B cell (primary cell): ENCODE data around the gene KLHL24. TPM values are rescaled to one million over a fixed set of nuclear protein-coding genes. Genes with fewer than 3 reads are reported as not detected.

Experiments used
- ATAC-seq: fragments of 200-7000 bp; cut with Tn5 transposase; one replicate; pipeline ENCODE4 v1.10.0; 2021; ENCODE audit warnings: low read depth, mild to moderate bottlenecking, moderate number of reproducible peaks, moderate library complexity
- CTCF ChIA-PET: fragments of 350-600 bp; sonication (Branson Sonifier 250); formaldehyde crosslinking; loops from one replicate; lab custom pipeline; 2021; ENCODE audit warnings: antibody characterized with exemption, inconsistent platforms; lab: Charles Lee
- POLR2A ChIA-PET: fragments of 350-600 bp; sonication (Branson Sonifier 250); formaldehyde crosslinking; loops from one replicate; lab custom pipeline; 2021; ENCODE audit warnings: antibody characterized with exemption; lab: Charles Lee
- DNase-seq: peaks from one replicate; pipeline ENCODE4 v3.0.0; 2013
- H2AFZ ChIP-seq: 2 replicates; pipeline ENCODE4 v1.6.1; 2012; ENCODE audit warnings: mild to moderate bottlenecking, low read depth, low read length; ENCODE audit not compliant: insufficient read depth, poor library complexity, severe bottlenecking
- H3K27ac ChIP-seq, 2 donors: 1 replicate in 1 of 2; 2 replicates in 1 of 2; pipeline ENCODE4 v1.5.1; 2012 to 2013; ENCODE audit warnings: low read length in 2 of 2, mild to moderate bottlenecking in 2 of 2, moderate library complexity in 1 of 2
- H3K27me3 ChIP-seq, 4 experiments: fragments of 200-600 bp in 1 of 4; sonication (generic) in 1 of 4; replicated peaks in 1 of 4; 1 replicate in 2 of 4; 2 replicates in 2 of 4; pipeline versions ENCODE4 v1.6.1 to v1.7.0; 2013 to 2016; ENCODE audit warnings: low read length in 3 of 4, mild to moderate bottlenecking in 2 of 4, mixed read lengths in 1 of 4, moderate library complexity in 1 of 4; ENCODE audit not compliant: insufficient read depth in 4 of 4, control insufficient read depth in 3 of 4; ENCODE audit errors: control extremely low read depth in 1 of 4
- H3K36me3 ChIP-seq, 2 experiments: replicated peaks in 1 of 2; 1 replicate in 1 of 2; 2 replicates in 1 of 2; pipeline versions ENCODE4 v1.6.1 to v1.7.1; 2013; ENCODE audit warnings: low read length in 1 of 2; ENCODE audit not compliant: insufficient read depth in 2 of 2, control insufficient read depth in 1 of 2; ENCODE audit errors: control extremely low read depth in 1 of 2, extremely low read depth in 1 of 2
- H3K4me1 ChIP-seq, 2 donors: fragments of 200-600 bp in 1 of 2; sonication (generic) in 1 of 2; 1 replicate in 1 of 2; 2 replicates in 1 of 2; pipeline versions ENCODE4 v1.5.1 to v1.6.1; 2013 to 2017; ENCODE audit warnings: low read length in 2 of 2; ENCODE audit not compliant: control insufficient read depth in 2 of 2, insufficient read depth in 2 of 2
- H3K4me2 ChIP-seq: replicated peaks from 2 replicates; pipeline ENCODE3; 2012; ENCODE audit warnings: mild to moderate bottlenecking, low read depth, low read length; ENCODE audit not compliant: poor library complexity, severe bottlenecking
- H3K4me3 ChIP-seq, 5 experiments: fragments of 200-600 bp in 1 of 5; sonication (generic) in 1 of 5; 1 replicate in 3 of 5; 2 replicates in 2 of 5; pipeline versions ENCODE4 v1.5.1 to v1.7.0; 2011 to 2016; ENCODE audit warnings: low read length in 4 of 5, mild to moderate bottlenecking in 4 of 5, low read depth in 2 of 5, control low read depth in 1 of 5, moderate library complexity in 1 of 5; ENCODE audit not compliant: insufficient read depth in 1 of 5; ENCODE audit errors: control extremely low read depth in 1 of 5, extremely low read depth in 1 of 5
- H3K79me2 ChIP-seq: fragments of 200-600 bp; sonication (generic); one replicate; pipeline ENCODE4 v1.6.0; 2016; ENCODE audit warnings: low read length; ENCODE audit not compliant: control insufficient read depth, insufficient read depth
- H3K9ac ChIP-seq: fragments of 200-600 bp; sonication (generic); 2 replicates; pipeline ENCODE4 v1.6.1; 2017; ENCODE audit warnings: mild to moderate bottlenecking, low read length, moderate library complexity
- H3K9me3 ChIP-seq, 3 donors: one replicate each; pipeline versions ENCODE4 v1.6.1 to v1.7.1; 2013; ENCODE audit warnings: low read length in 2 of 3; ENCODE audit not compliant: control insufficient read depth in 2 of 3, insufficient read depth in 1 of 3; ENCODE audit errors: control extremely low read depth in 1 of 3
- H4K20me1 ChIP-seq: 2 replicates; pipeline ENCODE4 v1.6.0; 2012; ENCODE audit warnings: mild to moderate bottlenecking, low read length; ENCODE audit not compliant: insufficient read depth, control insufficient read depth, poor library complexity, severe bottlenecking
- H3K27ac Mint-ChIP-seq: one replicate; pipeline ENCODE4 v1.8.0; 2021; ENCODE audit warnings: mixed read lengths
- H3K27me3 Mint-ChIP-seq: one replicate; pipeline ENCODE4 v1.8.0; 2021; ENCODE audit warnings: mixed read lengths
- H3K4me1 Mint-ChIP-seq: one replicate; pipeline ENCODE4 v1.8.0; 2021; ENCODE audit warnings: mixed read lengths
- H3K4me3 Mint-ChIP-seq: one replicate; pipeline ENCODE4 v1.8.0; 2021; ENCODE audit warnings: mixed read lengths
- H3K9me3 Mint-ChIP-seq: one replicate; pipeline ENCODE4 v1.8.0; 2022; ENCODE audit warnings: mixed read lengths; ENCODE audit not compliant: insufficient read depth
- EZH2 ChIP-seq: IDR thresholded peaks from 2 replicates; pipeline ENCODE4 v1.6.1; 2012; ENCODE audit warnings: borderline replicate concordance, low read depth, mild to moderate bottlenecking, moderate library complexity, low read length; ENCODE audit not compliant: insufficient read depth, poor library complexity, severe bottlenecking
- WGBS: methylation state at CpG from one replicate; pipeline ENCODE4 v1.1.5; 2013; ENCODE audit warnings: missing lambda C conversion rate; ENCODE audit not compliant: insufficient coverage; 5-methylcytosine and 5-hydroxymethylcytosine counted together
- intact Hi-C: fragments of 100-400 bp; cut with micrococcal nuclease; formaldehyde crosslinking; loops from one replicate; pipeline ENCODE4 v1.10.0; 2022
- polyA minus RNA-seq: library from RNA; depleted of rRNA, polyadenylated mRNA; stranded (reverse); fragments of >200 nt; gene quantifications from 2 replicates; pipeline ENCODE4 v1.2.3, GENCODE V29; 2012
- polyA plus RNA-seq: library from polyadenylated mRNA; depleted of rRNA; stranded (reverse); fragments of >200 nt; gene quantifications from 2 replicates; pipeline ENCODE4 v1.2.3, GENCODE V29; 2012
- total RNA-seq, 2 donors: library from RNA; stranded (reverse); fragments of 120-200 nt in 1 of 2; gene quantifications; 1 replicate in 1 of 2; 2 replicates in 1 of 2; pipeline versions ENCODE4 v1.2.3 to v1.2.4, GENCODE V29; 2013 to 2022
- TF ChIP-seq, protein P1 (sequence below): fragments of 200-600 bp; IDR thresholded peaks from one replicate; pipeline ENCODE4 v1.8.0; 2022; ENCODE audit warnings: antibody characterized with exemption, mild to moderate bottlenecking

Gene KLHL24, protein sequence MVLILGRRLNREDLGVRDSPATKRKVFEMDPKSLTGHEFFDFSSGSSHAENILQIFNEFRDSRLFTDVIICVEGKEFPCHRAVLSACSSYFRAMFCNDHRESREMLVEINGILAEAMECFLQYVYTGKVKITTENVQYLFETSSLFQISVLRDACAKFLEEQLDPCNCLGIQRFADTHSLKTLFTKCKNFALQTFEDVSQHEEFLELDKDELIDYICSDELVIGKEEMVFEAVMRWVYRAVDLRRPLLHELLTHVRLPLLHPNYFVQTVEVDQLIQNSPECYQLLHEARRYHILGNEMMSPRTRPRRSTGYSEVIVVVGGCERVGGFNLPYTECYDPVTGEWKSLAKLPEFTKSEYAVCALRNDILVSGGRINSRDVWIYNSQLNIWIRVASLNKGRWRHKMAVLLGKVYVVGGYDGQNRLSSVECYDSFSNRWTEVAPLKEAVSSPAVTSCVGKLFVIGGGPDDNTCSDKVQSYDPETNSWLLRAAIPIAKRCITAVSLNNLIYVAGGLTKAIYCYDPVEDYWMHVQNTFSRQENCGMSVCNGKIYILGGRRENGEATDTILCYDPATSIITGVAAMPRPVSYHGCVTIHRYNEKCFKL
- total RNA-seq (134 and 139 TPM in 2 replicates), polyA plus RNA-seq (37.4 and 80.8 TPM in 2 replicates), polyA minus RNA-seq (47.3 and 78.3 TPM in 2 replicates)
- total RNA-seq (2013): 101 TPM

DNA sequence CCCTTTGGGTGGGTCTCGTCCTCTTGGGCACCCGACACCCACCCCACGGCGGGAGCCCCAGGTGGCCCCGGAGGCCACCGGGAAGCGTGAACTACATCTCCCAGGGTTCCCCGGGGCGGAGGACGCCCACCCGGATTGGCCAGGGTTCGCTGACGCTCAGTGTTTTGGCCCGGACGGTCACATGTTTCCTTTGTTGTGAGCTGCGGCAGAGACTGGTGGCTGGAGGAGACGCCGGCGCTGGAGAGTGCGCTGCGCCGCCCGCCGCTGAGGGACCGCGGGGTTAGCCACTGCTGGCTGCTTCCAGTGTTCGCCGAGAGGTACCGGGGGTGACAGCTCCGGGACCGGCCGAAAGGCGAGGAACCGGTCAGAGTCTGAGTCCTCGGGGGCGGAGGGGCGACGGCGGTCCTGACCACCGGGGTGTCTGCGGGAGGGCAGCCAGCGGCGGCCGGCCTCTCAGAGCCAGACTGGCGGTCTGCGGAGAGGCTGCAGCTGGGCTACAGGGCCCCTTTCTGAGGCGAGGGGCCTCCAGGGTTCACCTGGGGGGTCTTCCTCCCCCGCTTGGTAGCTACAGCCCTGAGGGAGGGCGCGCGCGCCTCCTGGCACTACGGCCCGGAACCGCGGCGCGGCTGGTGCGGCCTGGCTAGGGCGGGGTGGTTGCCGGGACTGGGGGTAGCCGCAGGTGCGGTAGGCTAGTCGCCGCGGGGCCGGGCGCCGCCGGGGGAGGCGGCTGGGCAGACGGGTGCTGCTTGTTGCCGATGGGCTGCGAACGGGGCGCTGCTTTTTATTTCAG, at the start of gene KLHL24:
TSS of gene KLHL24 (plus strand) at position 193 of the 790 bp plus-strand sequence. CDS start 14,734 bp downstream, outside the sequence.
- TF ChIP-seq, protein P1, sequence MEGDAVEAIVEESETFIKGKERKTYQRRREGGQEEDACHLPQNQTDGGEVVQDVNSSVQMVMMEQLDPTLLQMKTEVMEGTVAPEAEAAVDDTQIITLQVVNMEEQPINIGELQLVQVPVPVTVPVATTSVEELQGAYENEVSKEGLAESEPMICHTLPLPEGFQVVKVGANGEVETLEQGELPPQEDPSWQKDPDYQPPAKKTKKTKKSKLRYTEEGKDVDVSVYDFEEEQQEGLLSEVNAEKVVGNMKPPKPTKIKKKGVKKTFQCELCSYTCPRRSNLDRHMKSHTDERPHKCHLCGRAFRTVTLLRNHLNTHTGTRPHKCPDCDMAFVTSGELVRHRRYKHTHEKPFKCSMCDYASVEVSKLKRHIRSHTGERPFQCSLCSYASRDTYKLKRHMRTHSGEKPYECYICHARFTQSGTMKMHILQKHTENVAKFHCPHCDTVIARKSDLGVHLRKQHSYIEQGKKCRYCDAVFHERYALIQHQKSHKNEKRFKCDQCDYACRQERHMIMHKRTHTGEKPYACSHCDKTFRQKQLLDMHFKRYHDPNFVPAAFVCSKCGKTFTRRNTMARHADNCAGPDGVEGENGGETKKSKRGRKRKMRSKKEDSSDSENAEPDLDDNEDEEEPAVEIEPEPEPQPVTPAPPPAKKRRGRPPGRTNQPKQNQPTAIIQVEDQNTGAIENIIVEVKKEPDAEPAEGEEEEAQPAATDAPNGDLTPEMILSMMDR: no peak
- TF ChIP-seq EZH2: no peak
- peaks cover 42% of the 10 kb centered on the region for H3K79me2 ChIP-seq
- H3K9me3 ChIP-seq: no peaks in the 10 kb centered on the region
- WGBS: under 1% methylated on average over 76 of the region's 76 CpGs
- peak within 1 kb of the TSS; percentile 93 for H3K9ac ChIP-seq
- peaks cover 2 to 3% of the 10 kb centered on the region in 2 experiments for H3K36me3 ChIP-seq
- Mint-ChIP-seq H3K27me3 (no peaks in the 10 kb centered on the region), H3K4me1 (peaks cover 28% of the 10 kb centered on the region), H3K4me3 (peak within 1 kb of the TSS; percentile 88), H3K27ac (peak within 1 kb of the TSS; percentile 90), H3K9me3 (no peaks in the 10 kb centered on the region)
- peak within 1 kb of the TSS; percentile 77 to 98 (median 91) for H3K4me3 ChIP-seq
- peak within 1 kb of the TSS; percentile 82 for H2AFZ ChIP-seq
- H3K27me3 ChIP-seq: no peaks in the 10 kb centered on the region
- ATAC-seq: peak; percentile 71
- H3K4me2 ChIP-seq: peak within 1 kb of the TSS; percentile 85
- ChIA-PET POLR2A (interaction anchor here (0.7 to 2.6 kb wide), 6 partner anchors 14 to 186 kb away, joined by 3 to 18 read pairs (median 3); partner anchors contain the start of genes KLHL6 and YEATS2), CTCF (interaction anchor here (0.7 to 1.6 kb wide), 7 partner anchors 44 to 842 kb away, joined by 3 to 6 read pairs (median 4); partner anchors contain the start of genes ATP11B and YEATS2)
- intact Hi-C loops: loop anchor here (1.0 to 2.0 kb wide), 8 partner anchors 43 to 841 kb away; partner anchors contain the start of genes KLHL6 and YEATS2
- H3K4me1 ChIP-seq: peaks cover 18 to 25% of the 10 kb centered on the region in 2 donors
- peaks cover 40% of the 10 kb centered on the region for H4K20me1 ChIP-seq
- peak within 1 kb of the TSS; percentile 96 to 99 for H3K27ac ChIP-seq
- DNase-seq: peak; percentile 93
